GM18511 (cell line): ENCODE measurements around the gene CDK6.

Experiments
- ATAC-seq: cut with Tn5 transposase; IDR thresholded peaks from one replicate; pipeline ENCODE4 v1.9.1; 2021; ENCODE audit warnings: mild to moderate bottlenecking, moderate library complexity; ENCODE audit not compliant: unreplicated experiment

Gene CDK6

DNA sequence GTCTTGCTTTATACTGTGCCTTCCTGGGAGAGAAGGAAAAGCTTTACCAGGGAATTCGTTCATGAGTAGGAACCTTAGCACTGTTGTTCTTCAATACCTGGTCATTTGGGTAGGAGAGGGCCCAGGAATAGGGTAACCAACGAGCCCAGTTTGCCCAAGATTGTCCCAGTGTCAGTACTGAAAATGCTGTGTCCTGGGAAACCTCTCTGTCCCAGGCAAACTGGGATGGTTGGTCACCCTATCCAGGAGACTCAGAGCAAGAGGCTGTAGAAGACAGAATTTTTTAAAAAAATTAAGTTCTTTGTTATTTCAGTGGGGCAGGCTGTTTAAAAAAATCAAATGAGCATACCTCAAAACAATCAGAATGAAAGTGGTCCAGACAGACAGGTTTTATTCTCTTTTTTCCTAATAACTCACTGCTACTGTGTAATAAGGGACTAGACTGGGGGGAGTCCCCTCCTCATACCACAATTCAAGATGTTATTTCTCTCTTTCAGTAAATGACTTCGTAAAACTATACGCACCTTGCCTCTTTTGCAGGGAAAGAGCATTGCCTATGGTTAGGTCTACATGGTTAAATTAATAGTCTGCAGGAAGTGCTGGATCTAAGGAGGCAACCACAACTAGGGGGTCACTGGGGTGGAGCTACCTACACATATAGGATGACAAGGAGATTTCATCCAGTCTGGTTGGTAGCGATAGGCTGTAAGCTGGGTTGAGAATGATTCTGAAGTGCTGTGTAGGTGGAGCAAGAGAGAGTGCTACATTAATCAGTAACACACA is 205.1 kb downstream of the CDK6 start:
- peak; percentile 78 for ATAC-seq

DNA sequence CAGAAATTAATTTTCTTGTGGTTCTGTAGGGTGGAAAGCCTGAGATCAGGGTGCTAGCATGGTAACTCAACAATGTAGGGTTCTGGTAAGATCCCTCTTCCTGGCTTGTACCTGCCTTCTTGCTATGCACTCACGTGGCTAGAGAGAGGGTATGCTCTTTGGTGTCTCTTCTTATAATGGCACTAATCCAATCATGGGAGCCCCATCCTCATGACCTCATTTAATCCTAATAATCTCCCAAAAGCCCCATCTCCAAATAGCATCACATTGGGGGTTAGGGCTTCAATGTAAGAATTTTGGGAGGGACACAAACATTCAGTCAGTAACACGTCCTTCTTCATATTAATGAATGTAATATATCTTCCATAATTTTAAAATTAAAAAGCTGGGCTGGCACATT is 206.6 kb downstream of the CDK6 start:
- ATAC-seq: no peak

DNA sequence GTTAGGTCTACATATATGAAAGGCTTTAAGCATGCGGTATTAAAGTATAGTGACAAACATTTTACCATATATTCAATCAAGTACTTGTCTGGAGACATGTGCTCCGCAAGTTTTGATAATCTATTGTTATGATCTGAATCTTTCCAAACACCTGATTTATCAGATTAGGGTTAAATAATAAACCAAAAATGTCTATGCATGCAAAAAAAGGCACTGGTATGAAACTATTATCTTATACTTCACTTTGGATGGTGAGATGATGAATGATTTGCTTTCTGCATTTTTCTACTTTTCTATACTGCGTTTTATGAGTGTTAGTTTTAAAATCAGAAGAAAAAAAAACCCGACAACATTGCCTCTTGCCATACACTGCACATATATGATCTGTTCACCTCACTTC is 208.4 kb downstream of the CDK6 start:
- no peak for ATAC-seq

DNA sequence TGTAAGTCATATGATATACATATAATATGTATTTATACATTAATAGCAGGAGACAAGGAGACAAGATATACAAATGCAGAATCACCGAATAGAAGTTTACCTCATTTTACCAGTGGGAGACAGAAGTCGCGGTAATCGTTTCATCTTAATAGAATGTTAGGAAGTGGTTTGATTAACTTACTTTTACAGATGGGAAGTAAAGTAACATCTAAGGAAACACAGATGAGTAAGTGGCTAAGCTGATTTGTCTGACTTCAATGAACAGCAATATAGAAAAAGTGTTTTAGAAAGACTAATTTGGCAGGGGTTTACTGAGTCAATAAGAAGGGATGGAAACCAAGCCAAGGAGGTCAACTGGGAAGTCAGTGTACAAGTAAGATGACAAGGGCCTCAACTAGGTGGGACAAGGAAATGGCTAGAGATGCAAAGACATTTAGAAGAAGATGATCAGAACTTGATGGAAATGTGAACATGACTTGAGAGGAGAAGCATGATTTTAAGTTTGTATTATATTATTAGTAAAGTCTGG is 210.0 kb downstream of the CDK6 start:
- no peak for ATAC-seq

DNA sequence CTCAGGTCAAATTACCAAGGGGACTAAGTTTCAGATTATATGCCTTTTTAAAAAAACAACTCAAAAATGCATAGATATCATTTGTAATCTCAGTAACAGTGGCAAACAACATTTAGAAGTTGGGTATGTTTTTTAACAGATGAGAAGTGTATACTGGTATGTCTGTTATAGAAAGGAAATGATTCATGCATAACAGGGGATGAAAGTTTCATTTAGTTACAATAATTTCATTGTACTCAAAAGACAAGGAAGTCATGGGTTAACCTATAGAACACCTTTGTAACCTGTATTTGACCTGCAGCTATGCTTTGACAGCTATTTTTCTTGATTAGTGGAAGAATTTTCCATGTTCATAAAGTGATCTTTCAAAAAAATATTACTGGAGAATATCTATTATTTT is 210.8 kb downstream of the CDK6 start:
- ATAC-seq: no peak

DNA sequence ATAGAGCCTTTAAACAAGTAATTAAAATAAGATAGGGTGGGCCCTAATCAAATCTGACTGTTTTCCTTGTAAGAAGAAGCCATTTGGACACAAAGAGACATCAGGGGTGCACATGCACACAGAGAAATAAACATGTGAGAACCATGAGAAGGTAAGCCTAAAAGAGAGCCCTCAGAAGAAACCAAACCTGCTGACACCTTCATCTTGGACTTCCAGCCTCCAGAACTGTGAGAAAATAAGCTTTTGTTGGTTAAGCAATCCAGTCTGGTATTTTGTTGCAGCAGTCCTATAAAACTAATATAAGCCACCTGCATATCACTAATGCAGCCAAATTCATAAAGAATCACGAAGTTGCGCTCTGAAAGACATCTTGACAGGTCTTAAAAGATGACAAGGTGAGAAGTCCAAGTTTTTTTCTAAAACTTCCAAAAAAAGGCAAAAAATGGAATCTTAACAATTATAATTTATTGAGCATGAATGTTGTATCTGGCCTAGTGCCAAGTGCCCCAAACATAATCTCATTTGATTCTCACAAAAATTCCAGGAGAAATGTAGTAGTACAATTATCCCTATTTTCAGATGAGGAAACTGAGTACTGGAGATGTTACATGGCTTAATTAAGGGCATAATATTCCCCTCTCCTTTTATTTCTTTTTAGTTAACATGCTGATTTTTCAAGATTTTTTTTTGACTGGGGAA is 211.9 kb downstream of the CDK6 start:
- no peak for ATAC-seq

DNA sequence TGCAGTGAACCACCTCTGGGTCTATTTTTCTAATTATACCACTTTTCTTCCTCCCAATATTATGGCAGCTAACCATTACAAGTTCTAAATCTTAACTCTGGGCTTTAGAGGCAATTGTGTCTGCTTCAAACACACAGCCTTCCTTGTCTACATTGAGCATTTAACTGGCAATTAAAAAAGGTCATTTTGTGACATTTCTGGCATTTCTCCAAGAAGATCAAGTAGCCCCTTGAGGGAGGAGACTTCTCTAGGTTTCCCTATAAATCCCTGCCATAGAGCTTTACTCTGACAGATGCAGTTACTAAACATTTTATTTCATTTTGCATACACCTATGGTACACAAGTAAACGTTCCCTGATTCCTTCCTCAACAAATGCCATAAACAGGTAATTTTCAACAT is 212.8 kb downstream of the CDK6 start:
- no peak for ATAC-seq

DNA sequence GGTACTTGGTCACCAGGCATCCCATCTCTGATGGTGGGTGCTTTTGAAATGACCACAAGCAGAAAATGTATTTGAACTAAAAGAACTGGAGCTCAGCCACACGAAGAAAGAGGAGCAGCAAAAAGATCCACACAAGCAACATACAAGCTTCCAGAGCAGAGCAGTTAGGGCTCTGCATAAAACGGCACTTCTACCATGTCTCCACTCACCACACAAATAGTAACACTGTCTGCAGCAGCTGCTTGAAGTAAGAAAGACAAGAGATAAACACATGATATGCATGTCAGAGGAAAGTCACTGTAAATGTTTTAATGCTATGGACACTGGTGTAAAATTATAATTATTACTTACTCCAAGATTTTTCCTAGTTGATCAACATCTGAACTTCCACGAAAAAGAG is 213.7 kb downstream of the CDK6 start:
- no peak for ATAC-seq

DNA sequence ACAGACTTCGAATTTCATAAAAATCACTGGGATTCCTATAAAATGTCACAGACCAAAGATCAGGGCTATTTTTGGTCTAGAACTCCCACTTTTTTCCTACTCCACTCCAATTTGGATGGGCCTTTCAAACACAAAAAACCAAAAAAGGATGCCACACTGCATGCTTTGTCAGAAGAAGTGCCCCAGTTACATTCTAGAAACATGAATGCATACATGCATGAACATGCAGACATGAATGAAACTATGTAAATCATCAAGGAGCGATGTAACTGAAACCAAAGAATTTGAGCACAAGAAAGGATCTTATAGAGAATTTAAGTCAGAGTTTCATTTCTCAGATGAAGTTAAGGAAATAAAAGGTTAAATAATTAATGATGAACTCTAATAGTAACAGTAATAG is 214.3 kb downstream of the CDK6 start:
- ATAC-seq: peak; percentile 72

DNA sequence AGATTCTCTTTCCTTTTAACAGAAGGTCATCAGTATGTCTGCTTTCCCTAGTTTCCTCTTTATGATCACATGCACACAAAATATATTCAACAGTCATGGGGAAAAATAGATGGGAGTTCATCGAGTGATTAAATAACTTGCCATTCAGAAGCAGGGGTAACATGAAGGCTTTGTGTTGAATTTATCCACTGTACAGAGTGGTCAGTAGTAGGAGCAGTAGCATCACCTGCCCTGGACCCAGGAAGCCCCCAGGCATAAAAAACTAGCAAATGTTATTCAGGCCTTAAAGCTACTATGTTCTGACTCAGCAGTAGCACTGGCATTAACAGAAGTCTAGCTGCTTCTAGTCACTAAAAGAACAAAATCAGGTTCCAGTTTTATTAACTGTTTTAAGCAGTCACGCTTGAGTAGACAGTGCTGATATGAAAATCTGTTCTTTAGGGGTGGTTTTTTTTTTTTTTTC is 214.8 kb downstream of the CDK6 start:
- ATAC-seq: peak; percentile 70

DNA sequence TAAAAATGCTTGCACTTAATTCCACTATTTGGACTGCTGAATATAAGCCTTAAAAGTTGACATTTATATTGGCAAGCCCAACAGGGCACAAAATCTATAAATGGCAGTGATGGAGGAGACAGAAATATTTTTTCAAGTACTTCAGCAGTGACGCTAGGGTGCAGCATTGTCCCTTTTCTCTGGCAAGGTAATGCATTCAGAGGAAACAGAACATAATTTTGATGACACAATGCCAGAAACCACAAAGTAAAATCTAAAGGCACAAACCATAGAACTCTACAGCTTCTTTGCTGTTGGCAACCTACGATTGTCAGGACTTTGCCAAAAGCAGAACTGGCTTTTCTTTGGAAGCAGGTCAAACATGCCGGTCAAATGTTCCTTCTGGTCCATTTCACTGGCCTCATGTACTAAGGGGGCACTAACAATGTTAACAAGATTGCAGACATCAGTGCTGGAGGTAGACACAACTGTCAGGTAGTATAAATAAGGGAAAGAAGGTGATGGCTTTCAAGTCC is 215.3 kb downstream of the CDK6 start:
- peak; percentile 67 for ATAC-seq

DNA sequence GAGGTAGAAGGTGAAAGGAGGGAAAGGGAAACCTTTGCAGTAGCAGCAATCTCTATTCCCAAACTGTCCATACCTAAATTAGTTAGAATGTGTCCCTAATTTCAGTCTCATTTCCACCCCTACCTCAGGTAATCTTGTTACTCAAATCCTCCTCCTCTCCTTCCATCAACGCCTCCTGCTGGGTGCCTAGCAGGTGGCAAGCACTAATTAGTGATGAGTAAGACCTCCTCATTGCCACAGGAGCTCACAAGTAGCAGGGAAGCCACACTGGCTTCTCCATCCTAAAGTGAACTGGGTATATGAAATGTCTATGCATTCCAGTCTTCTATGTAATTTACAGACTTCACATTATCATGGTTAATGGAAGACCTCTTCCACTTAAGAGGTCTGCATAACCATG is 220.5 kb downstream of the CDK6 start:
- ATAC-seq: no peak

DNA sequence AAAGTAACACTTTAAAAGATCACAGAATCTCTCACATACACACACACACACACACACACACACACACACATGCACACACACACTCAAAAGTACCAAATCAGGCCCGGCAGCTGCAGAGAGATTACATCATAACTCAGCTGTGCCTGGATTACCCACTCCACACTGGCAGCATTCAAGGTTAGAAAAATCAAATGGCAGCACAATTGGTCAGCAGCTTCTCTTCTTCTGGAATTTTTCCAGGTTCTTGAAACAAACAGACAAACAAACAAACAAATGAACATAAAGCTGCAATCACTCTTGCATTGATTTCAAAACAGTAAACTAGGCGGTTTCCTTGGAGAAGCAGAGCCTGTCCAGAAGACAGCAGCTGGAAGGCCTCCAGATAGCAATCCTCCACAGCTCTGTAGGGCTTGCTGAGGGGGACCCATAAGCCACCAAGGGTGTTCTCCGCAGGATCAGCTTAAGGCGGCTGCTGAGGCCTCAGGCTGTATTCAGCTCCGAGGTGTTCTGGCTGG is 221.7 kb downstream of the CDK6 start:
- ATAC-seq: no peak

DNA sequence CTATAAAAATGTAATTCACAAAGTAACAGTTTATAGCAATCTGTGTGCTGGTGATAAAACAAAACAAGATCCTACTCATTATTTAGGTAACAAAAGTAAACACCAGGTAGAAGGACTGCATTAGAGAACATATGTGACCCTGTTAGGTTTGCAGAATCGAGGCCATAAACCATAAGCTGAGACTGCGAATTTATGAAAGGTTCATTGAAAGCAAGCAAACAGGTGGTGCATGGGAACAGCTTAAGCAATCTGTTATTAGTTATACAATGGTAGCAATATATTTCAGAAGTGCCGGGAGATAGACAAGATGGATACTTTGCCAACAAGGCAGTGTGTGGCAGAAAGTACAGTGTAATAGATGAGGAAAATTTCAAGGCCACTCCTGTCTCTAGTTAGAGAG is 222.7 kb downstream of the CDK6 start:
- no peak for ATAC-seq

DNA sequence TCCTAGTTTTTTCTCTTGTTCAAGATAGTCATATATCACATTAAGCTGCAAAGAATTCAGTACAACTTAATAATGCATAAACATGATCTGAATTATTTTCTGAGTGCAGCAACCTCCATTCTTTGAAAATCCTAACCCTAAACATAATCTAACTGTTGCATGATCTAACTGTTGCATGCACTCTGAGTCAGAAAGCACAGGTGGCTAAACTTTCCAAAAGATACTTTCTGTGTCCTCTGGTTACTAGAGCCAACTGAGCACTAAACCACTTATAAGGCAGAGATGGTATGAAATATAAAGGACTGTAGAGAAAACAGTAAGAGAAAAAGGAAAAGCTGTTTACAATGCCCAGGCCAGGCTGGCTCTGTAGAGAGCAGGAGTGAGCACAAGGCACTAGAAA is 223.2 kb downstream of the CDK6 start:
- ATAC-seq: no peak

DNA sequence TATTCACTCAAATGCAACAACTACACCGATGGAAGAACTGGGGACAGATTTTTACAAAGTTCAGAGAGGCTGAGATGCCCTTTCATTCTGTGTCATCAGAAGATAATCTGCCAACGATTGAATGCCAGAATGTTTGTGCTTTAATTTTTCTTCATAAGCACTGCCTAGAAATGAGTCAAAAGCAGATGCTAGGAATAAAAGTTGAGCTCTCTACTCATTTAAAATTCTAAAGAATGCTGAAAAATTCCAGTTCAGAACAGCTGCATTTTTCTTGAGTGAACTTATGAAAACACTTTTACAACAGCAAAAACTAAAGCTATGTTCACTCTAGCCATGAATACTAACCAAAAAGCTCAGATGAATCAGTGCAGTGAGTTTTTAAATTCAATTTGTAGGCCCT is 223.9 kb downstream of the CDK6 start:
- ATAC-seq: no peak

DNA sequence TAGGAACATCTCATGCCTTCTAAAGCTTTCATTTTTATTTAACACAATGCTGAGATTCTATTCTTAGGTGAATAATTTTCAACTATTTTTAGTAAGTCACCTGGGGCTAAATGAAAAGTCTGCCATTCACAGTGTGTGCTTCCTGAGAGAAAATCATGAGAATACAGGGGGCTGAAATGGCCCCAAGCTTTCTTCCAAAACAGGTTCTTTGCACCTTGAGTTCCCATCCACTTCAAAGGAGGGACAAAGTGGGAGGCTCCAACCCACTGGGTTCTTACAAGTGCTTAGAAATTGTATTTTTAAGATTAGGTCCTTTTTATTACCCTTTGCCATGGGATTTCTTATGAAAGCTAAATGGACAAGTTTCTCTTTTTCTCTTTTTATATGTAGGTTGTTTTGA is 224.6 kb downstream of the CDK6 start:
- ATAC-seq: no peak

DNA sequence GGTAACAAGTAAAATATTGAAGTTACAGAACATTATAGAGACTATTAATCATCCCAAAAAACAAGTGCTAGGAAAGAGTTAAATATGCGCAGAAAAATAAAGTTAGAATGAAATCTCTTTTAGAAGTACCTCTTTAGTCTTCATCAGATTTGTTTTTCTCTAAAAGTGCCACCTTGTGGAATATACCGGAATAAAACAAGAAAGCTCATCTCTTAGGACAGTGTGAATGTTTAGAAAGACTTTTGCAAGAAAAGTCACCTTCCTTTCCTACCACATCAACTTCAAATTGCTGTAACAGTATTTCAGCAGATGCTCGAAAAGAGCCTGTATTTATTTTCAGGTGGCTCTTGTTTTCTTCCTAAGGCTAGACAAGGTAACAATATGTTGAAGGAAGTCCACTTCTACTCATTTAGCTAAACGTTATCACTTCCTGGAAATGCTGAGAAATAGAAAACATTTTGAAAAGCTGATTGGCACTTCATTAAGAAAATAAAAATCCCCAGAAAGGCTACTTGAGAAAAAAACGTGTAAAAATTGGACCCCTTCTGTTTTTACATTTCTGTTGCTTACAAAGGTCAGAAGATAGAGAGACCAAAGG is 226.4 kb downstream of the CDK6 start:
- ATAC-seq: no peak

DNA sequence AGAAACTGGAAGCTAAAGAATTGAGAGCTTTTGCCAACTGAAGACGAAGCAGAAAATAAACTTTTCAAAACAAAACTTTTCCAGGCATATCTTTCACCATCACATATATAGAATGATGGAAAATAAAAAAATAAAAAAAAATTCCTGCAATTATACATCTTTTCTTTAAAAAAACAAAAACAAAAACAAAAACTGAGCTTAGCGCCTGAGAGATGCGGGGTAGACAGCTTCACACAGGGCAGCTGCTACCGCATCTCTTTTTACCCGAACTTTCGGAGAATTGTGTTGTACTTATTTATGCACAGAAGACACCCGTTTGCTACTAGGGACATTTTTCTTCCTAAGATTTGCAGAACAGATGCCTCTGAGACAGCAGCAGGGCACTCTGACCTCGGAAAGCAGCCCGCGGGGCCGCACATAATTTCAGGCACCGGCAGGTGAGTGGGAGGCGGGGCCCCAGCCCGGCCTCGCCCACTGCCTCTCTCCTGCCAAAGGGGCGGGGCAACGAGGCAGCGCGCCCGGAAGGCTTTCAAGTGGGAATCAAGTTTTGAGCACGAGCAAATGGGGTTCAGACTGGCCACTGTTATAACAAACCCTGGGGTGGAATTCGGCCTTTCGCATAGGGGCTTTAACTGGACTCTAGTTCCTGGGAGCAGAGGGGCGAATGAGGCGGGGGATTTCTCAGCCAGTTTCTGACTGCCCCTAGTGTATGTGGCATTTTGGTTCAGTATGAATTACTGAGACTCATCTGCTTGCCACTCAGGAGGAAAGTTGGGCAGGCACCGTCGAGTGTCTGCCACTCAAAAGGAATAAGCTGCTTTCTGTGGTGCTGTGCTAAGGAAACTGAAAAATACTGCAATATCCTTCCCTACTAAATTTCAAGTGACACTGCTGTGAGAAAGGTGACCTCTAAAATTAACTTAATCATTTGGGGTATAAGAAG is 227.7 kb downstream of the CDK6 start:
- no peak for ATAC-seq

DNA sequence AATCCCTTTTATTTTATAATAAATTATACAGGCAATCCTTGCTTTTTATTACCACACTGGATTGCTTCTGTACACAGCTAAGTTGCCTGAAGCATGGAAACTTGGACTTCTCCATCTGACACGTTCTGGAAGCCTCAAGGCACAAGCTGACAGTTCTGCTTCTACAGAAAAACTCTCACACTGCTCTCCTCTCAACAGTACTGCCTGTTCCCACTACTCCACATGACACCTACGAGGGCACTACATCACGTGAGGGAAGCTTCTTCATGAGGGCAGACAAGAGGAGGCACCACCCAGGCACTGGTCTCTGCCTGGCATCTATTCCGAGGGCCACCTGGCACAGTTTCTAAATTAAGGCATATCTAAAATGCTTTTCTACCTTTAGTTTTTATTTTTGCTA is 229.4 kb downstream of the CDK6 start:
- no peak for ATAC-seq
